K562 (cell line): Measurements from ENCODE around the gene DNALI1. TPM values are rescaled to one million over a fixed set of nuclear protein-coding genes. Genes with fewer than 3 reads are reported as not detected.
A peak's percentile ranks its signal among the peaks of the same experiment; 100 is the strongest.

Source experiments
- EGR1 ChIP-seq: fragments of 450-650 bp; conservative IDR thresholded peaks from 2 replicates; pipeline ENCODE4 v1.6.1; 2017; ENCODE audit warnings: mild to moderate bottlenecking
- FOXP1 ChIP-seq: sonication (generic); formaldehyde crosslinking; IDR thresholded peaks from 2 replicates; pipeline ENCODE4 v1.8.0; 2022; ENCODE audit warnings: mild to moderate bottlenecking, missing genetic modification reagents
- HNRNPUL1 ChIP-seq: fragments of 200-400 bp; formaldehyde crosslinking; IDR thresholded peaks from 2 replicates; pipeline ENCODE4 v1.6.1; 2017; ENCODE audit warnings: low read length
- MECOM ChIP-seq: fragments of 250-450 bp; sonication (Bioruptor Pico); IDR thresholded peaks from 2 replicates; pipeline ENCODE4 v1.8.0; 2022; ENCODE audit warnings: inconsistent platforms
- PKNOX1 ChIP-seq: fragments of 450-650 bp; IDR thresholded peaks from 2 replicates; pipeline ENCODE4 v1.6.1; 2016
- RNF219 ChIP-seq: fragments of 250-450 bp; sonication (Bioruptor Pico); IDR thresholded peaks from 2 replicates; pipeline ENCODE4 v1.5.0; 2022; ENCODE audit warnings: mild to moderate bottlenecking
- SMARCE1 ChIP-seq: fragments of 450-650 bp; IDR thresholded peaks from 2 replicates; pipeline ENCODE4 v1.7.1; 2016; ENCODE audit warnings: mild to moderate bottlenecking
- ZFP36 ChIP-seq: fragments of 150-350 bp; IDR thresholded peaks from 2 replicates; pipeline ENCODE4 v1.6.1; 2018; ENCODE audit warnings: low read length, low read depth; ENCODE audit not compliant: partially characterized antibody
- ZNF23 ChIP-seq: fragments of 250-450 bp; sonication (Bioruptor Pico); IDR thresholded peaks from 2 replicates; pipeline ENCODE4 v1.4.0; 2020; ENCODE audit warnings: mild to moderate bottlenecking
- ZNF232 ChIP-seq: sonication (generic); formaldehyde crosslinking; IDR thresholded peaks from 2 replicates; pipeline ENCODE4 v1.8.0; 2022; ENCODE audit warnings: mild to moderate bottlenecking, missing genetic modification reagents
- polyA plus RNA-seq, 8 experiments: library from polyadenylated mRNA; depleted of rRNA in 4 of 8; stranded (reverse) in 5 of 8; unstranded in 3 of 8; fragments of >200 nt; fragmentation: Nextera tagmentation in 2 of 8; fragmentation: Illumina TruSeq in 1 of 8; extraction: Ambion mirVana in 2 of 8; extraction: Trizol in 1 of 8; gene quantifications; 2 replicates each; pipeline versions ENCODE4 v1.2.1 to v1.2.3, GENCODE V29; 2011 to 2014; ENCODE audit warnings: inconsistent platforms in 1 of 8, missing spikeins in 1 of 8
- total RNA-seq, 7 experiments: library from RNA; depleted of rRNA in 6 of 7; stranded (reverse); fragments of >200 nt in 6 of 7; fragmentation: Illumina TruSeq in 2 of 7; extraction: Trizol in 2 of 7; gene quantifications; 2 replicates each; pipeline versions ENCODE4 v1.2.1 to v1.2.3, GENCODE V29; 2011 to 2021; ENCODE audit warnings: low replicate concordance in 1 of 7
- TF ChIP-seq, protein P1 (sequence below): fragments of 200-800 bp; sonication (Bioruptor generic); IDR thresholded peaks from 2 replicates; pipeline ENCODE4 v1.6.1; 2017; ENCODE audit warnings: missing genetic modification characterization, missing compliant biosample characterization
- TF ChIP-seq, protein P2 (sequence below): sonication (generic); formaldehyde crosslinking; IDR thresholded peaks from 2 replicates; pipeline ENCODE4 v1.8.1; 2023; ENCODE audit warnings: mild to moderate bottlenecking, missing genetic modification reagents
- TF ChIP-seq, protein P3 (sequence below): fragments of 250-450 bp; sonication (Bioruptor Pico); IDR thresholded peaks from 2 replicates; pipeline ENCODE4 v1.8.0; 2022; ENCODE audit warnings: inconsistent platforms, mild to moderate bottlenecking, moderate library complexity, borderline replicate concordance
- TF ChIP-seq, protein P4 (sequence below): sonication (generic); formaldehyde crosslinking; IDR thresholded peaks from 2 replicates; pipeline ENCODE4 v1.8.0; 2022; ENCODE audit warnings: mild to moderate bottlenecking, missing genetic modification reagents
- TF ChIP-seq, protein P5 (sequence below), 2 experiments: fragments of 250-450 bp in 1 of 2; fragments of 450-650 bp in 1 of 2; sonication (Bioruptor Pico) in 1 of 2; IDR thresholded peaks; 2 replicates each; pipeline versions ENCODE4 v1.6.1 to v1.8.0; 2016 to 2021; ENCODE audit warnings: mild to moderate bottlenecking in 2 of 2, moderate library complexity in 2 of 2, missing compliant biosample characterization in 1 of 2, missing genetic modification characterization in 1 of 2

DNALI1 gene
- total and polyA plus RNA-seq, 9 of the 15 experiments (the other 6 are each of a cell fraction or from before 2014, with no cell fraction given) = 0.87 to 5.6 (median 1.2) TPM

GRCh38 chr1:37515185-37516034 lies 41.3 kb upstream of the DNALI1 start (continued):
- TF ChIP-seq ZFP36 = no peak
- no peak for TF ChIP-seq HNRNPUL1
- TF ChIP-seq EGR1 = 0 out of 2 replicates have a peak, but pooled peaks have one; percentile 4
- TF ChIP-seq, protein P1, sequence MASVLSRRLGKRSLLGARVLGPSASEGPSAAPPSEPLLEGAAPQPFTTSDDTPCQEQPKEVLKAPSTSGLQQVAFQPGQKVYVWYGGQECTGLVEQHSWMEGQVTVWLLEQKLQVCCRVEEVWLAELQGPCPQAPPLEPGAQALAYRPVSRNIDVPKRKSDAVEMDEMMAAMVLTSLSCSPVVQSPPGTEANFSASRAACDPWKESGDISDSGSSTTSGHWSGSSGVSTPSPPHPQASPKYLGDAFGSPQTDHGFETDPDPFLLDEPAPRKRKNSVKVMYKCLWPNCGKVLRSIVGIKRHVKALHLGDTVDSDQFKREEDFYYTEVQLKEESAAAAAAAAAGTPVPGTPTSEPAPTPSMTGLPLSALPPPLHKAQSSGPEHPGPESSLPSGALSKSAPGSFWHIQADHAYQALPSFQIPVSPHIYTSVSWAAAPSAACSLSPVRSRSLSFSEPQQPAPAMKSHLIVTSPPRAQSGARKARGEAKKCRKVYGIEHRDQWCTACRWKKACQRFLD (CRISPR knock-in tag) = peak; percentile 7; the same call in 1 of the 2 replicates
- TF ChIP-seq PKNOX1 = 0 out of 2 replicates have a peak, but pooled peaks have one; percentile 27
- no peak for TF ChIP-seq MECOM (CRISPR knock-in tag)
- TF ChIP-seq, protein P2, sequence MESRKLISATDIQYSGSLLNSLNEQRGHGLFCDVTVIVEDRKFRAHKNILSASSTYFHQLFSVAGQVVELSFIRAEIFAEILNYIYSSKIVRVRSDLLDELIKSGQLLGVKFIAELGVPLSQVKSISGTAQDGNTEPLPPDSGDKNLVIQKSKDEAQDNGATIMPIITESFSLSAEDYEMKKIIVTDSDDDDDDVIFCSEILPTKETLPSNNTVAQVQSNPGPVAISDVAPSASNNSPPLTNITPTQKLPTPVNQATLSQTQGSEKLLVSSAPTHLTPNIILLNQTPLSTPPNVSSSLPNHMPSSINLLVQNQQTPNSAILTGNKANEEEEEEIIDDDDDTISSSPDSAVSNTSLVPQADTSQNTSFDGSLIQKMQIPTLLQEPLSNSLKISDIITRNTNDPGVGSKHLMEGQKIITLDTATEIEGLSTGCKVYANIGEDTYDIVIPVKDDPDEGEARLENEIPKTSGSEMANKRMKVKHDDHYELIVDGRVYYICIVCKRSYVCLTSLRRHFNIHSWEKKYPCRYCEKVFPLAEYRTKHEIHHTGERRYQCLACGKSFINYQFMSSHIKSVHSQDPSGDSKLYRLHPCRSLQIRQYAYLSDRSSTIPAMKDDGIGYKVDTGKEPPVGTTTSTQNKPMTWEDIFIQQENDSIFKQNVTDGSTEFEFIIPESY (CRISPR knock-in tag) = no peak
- TF ChIP-seq SMARCE1 = 0 out of 2 replicates have a peak, but pooled peaks have one; percentile 50
- no peak for TF ChIP-seq FOXP1 (CRISPR knock-in tag)
- TF ChIP-seq RNF219 = no peak
- TF ChIP-seq, protein P3, sequence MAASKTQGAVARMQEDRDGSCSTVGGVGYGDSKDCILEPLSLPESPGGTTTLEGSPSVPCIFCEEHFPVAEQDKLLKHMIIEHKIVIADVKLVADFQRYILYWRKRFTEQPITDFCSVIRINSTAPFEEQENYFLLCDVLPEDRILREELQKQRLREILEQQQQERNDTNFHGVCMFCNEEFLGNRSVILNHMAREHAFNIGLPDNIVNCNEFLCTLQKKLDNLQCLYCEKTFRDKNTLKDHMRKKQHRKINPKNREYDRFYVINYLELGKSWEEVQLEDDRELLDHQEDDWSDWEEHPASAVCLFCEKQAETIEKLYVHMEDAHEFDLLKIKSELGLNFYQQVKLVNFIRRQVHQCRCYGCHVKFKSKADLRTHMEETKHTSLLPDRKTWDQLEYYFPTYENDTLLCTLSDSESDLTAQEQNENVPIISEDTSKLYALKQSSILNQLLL = no peak
- TF ChIP-seq, protein P4, sequence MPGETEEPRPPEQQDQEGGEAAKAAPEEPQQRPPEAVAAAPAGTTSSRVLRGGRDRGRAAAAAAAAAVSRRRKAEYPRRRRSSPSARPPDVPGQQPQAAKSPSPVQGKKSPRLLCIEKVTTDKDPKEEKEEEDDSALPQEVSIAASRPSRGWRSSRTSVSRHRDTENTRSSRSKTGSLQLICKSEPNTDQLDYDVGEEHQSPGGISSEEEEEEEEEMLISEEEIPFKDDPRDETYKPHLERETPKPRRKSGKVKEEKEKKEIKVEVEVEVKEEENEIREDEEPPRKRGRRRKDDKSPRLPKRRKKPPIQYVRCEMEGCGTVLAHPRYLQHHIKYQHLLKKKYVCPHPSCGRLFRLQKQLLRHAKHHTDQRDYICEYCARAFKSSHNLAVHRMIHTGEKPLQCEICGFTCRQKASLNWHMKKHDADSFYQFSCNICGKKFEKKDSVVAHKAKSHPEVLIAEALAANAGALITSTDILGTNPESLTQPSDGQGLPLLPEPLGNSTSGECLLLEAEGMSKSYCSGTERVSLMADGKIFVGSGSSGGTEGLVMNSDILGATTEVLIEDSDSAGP (CRISPR knock-in tag) = no peak
- TF ChIP-seq ZNF232 (CRISPR knock-in tag) = 0 out of 2 replicates have a peak, but pooled peaks have one; percentile 62
- 0 out of 2 replicates have a peak, but pooled peaks have one; percentile 32 for TF ChIP-seq ZNF23 (CRISPR knock-in tag)
- TF ChIP-seq, protein P5, sequence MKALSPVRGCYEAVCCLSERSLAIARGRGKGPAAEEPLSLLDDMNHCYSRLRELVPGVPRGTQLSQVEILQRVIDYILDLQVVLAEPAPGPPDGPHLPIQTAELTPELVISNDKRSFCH (CRISPR knock-in tag; IDR thresholded peaks at IDR 0.05) = no peak
- TF ChIP-seq, protein P5 (tag; IDR thresholded peaks at IDR 0.05) = no peak
